HG03097 (cell line): ENCODE measurements around the gene WHAMM.
A peak's percentile ranks its signal among the peaks of the same experiment; 100 is the strongest.
"Not testable (repeated sequence)": the region's sequence is repeated elsewhere in the genome, so short reads cannot be mapped to it uniquely, and the experiment has no call there.

Experiments
- ATAC-seq: cut with Tn5 transposase; IDR thresholded peaks from one replicate; pipeline ENCODE4 v1.9.1; 2021; ENCODE audit not compliant: unreplicated experiment, low FRiP score

Gene WHAMM

DNA sequence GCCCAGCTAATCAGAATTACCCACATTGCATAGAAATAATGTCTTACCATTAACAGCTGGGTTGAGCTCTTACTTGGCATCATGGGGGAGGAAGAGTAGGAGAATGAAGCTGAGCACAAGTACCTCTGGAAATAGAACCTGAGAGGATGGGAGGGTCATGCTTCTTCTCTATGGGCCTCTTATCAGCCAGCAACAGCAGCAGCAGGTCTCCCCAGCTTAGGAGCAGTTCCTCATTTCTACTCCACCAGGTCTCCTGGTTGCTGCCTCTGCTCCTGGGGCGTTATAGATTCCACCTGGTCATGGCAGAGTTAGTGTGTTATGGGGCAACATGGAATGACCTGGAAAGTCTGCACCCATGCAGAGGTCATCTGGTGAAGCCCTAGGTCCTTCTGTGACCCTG is 6.9 kb upstream of the WHAMM start:
- no peak for ATAC-seq

DNA sequence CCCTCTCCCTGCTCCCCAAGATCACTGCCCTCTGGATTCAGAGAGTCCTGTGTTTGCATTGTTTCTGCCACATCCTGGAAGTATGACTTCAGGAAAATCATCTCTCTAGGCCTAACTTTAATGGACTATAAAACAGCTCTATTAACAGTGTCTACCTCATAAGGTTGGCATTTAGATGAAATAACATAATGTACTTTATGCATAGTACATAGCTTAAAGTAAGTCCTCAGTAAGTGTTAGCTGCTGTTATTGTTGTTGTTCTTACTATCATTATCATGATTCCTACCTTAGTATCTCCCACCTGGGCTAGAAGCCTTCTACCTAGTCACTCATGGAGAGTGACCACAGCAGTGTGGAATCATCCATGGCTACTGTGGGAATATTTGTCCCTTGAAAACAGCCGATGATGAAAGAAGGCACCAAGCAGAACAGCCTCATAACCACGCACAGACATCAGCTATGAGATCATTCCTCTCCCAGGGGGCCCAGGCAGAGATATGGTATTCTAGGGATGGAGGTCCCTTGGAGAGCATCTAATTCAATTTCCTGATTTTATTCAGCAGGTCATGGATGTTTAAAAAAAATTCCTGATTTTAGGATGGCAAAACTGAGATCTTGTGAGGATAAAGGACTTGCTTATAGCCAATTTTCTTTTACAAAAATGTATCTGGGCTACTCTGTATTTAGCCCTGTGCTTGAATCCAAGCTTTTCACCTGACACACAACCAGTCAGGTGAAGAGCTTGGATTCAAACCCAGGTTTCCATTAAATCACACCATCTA is 5.4 kb upstream of the WHAMM start:
- no peak for ATAC-seq

- no peak for ATAC-seq
These were observed 4.9 kb upstream of the WHAMM start for GRCh38 chr15:82804575-82804949.

- ATAC-seq: peak; percentile 58
These were observed 3.4 kb upstream of the WHAMM start, which contains the start of gene FSD2 for GRCh38 chr15:82805994-82806406. TSS of gene FSD2 (minus strand) at chr15:82806069. CDS start at chr15:82787390, 18,679 bp downstream.

DNA sequence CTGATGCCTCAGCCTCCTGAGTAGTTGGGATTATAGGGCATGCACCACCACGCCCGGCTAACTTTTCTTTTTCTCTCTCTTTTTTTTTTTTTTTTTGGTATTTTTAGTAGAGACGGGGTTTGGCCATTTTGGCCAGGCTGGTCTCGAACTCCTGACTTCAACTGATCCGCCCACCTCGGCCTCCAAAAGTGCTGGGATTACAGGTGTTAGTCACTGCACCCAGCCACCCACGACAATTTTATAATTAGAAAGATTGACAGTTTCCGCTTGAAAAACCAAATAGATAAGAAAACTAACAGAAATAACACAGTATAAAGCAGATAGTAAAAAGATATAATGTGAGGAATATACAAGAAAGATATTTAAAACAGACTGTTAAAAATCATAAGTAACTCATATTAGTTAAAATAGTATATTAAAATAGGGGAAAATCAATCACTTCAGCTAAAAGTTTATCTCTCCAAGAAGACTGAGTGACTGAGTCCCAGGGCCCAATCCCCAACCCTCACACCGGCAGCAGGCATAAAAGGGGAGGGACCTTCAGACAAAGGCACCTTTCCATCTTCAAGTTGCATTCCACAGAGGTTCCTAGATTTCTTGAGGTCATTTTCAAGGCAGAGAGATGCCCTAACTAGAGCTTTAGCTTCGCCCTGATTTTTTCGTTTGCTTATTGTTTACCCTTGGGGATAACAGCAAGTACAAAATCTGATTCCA is 1.4 kb upstream of the WHAMM start:
- ATAC-seq: no peak

GRCh38 chr15:82808634-82809041 is 790 bp upstream of the WHAMM start:
- ATAC-seq: no peak

- no peak for ATAC-seq
These were observed 847 bp downstream of the WHAMM start for GRCh38 chr15:82810061-82810889.

DNA sequence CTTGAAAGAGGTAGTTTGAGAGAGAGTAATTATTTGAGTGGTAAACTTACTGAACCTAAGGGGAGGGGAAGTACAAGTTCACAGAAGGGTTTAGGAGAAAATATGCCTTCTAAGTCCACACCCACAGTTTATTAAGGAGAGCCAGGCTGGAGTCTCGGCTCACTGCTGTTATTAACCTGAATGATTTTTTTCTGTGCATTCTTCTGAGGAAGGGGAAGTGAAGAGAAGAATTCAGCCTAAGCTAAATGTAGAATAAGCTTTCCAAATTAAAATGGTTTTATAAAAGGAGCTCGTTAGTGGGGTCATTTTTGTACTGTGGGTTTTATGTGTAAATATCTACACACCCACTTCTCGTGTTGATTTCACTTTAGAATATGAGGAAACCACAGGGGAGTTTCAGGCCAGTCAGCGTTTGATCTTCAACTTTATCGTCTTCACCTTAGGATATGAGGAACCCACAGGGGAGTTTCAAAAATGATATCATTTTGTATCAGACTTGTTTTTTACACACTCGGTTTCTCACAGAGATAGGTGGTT is 1.5 kb downstream of the WHAMM start:
- no peak for ATAC-seq

GRCh38 chr15:82812994-82813393 is 3.6 kb downstream of the WHAMM start:
- no peak for ATAC-seq

DNA sequence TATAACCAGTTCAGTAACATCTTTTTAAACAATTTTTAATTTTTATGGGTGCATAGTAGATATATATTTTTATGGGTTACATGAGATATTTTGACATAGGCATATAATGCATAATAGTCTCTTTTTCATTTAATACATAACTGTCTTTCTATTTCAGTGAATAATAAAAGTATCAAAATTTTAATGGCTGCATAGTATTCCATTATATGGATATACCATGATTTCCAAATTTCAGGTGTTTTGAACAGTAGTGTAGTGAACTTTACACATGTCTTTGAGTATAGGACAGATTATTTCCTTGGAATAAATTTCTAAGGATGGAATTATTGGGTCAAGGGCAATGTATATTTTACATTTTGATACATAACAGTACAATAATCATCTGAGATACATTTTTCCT is 10.7 kb downstream of the WHAMM start:
- ATAC-seq: no peak

DNA sequence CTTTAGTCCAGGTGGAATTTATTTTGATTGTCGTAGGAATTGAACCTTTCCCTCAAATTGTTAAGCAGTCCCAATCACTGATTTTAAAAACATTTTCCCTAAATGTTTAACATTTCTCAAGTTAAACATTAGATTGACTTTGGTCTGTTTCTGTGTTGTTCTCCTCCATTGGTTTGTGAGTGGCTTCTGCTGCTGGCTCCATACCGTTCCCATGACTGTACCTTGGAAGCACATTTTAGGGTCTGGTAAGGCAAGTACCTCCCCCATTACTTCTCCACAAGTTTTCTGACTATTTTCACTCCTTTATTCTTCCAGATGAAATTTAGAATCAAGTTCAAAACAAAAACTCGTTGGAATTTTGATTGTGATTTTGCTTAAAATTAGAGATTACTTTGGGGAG is 12.0 kb downstream of the WHAMM start:
- not testable (repeated sequence) for ATAC-seq

DNA sequence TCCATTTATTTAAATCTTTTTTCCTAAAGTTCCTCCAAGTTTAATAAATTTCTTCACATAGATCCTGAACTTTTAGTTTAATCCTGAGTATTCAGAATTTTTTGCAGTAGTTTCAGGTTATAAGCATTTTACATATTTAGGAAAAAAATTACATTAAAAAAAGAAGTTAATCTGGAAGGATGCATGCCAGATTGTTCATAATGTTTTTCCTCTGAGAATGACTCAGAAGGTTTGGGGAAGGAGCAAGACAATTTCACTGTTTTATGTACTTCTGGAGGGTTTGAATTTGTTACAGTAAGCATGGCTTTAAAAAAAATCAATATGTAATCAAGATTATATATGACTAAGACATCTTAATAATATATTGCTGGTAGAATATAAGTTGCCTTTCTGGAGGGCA is 12.4 kb downstream of the WHAMM start:
- ATAC-seq: not testable (repeated sequence)

GRCh38 chr15:82823049-82823448 is 13.6 kb downstream of the WHAMM start:
- ATAC-seq: no peak

DNA sequence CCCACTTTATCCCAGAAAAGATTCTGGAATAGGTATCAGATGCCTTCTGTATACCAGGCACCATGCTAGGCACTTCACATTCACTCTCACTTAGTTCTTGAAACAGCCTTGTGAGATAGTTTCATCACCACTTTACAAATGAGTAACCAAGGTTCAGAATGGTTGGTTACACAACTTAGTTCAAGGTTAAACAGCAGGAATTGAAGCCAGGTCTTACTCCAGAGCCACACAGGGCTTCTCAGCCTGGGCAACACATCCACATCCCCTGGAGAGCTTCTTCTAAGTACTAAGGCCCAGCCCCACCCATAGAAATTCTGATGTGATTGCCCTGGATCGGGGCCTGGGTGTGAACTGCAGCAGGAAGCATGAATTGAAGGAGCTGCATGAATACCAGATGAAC is 18.6 kb downstream of the WHAMM start:
- ATAC-seq: no peak

GRCh38 chr15:82829234-82829633 is 19.8 kb downstream of the WHAMM start:
- no peak for ATAC-seq

GRCh38 chr15:82830427-82831173 is 21.2 kb downstream of the WHAMM start:
- no peak for ATAC-seq

DNA sequence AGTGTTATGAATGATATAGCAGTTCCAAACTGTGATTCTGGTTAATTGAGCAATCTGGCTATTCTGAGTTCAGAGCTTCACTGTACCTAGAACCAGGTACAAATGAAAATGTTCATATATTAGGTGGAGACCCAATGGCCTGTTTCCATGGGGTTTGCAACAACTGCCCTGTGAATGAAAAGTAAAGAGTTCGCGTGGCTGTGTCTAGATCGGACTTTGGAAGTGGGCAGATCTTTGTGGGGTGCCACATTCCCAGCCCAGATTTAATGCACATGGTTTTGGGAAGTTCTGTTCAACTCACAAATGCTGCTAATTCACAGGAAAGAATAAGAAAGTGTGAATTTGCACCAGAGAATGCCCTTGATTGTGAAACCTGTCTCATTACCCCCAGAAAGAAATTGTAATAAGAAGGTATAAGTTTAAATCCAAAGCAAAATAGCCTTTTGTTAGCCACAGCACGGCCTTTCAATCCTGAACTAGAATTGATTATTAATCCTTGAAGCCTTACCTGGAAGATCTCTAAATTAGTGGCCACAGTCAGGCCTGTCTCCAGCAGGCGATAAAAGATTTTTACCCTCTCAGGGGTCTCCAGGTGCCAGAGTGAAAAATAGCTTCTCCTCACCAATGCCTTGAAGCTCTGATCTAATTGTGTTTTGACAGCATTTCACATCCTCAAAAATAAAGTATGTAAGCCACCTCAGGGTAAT is 22.6 kb downstream of the WHAMM start:
- no peak for ATAC-seq

- ATAC-seq: peak; percentile 82
These were observed 23.4 kb downstream of the WHAMM start for GRCh38 chr15:82832601-82833361.

GRCh38 chr15:82833362-82833682 is 23.9 kb downstream of the WHAMM start:
- no peak for ATAC-seq
